ENCODE measurements around the gene B4GALT3. TPM values are rescaled to one million over a fixed set of nuclear protein-coding genes. Genes with fewer than 3 reads are reported as not detected.

Gene B4GALT3
- total and polyA plus RNA-seq, 2 of the 8 experiments (the other 6 are each of a cell fraction or from before 2014, with no cell fraction given) = 42.3 to 43.0 TPM

GRCh38 chr1:161159087-161159912 is 18.0 kb downstream of the B4GALT3 start, which contains the start of gene USP21 (continued):
- TF ChIP-seq ATF2 (IDR thresholded peaks at IDR 0.05; ENCODE audit: low read length) (no peak), POLR2AphosphoS5 (IDR thresholded peaks at IDR 0.05; ENCODE audit: low read depth, low read length) (peak; percentile 80), CHD1 (IDR thresholded peaks at IDR 0.05; ENCODE audit: low read depth, low read length) (no peak), TBP (IDR thresholded peaks at IDR 0.05; ENCODE audit: low read depth, low read length) (peak; percentile 78), POU5F1 (IDR thresholded peaks at IDR 0.05; ENCODE audit: low read depth, low read length) (no peak), KDM5A (IDR thresholded peaks at IDR 0.05; ENCODE audit: low read length) (peak; percentile 64; the same call in 1 of the 2 replicates), RNF2 (IDR thresholded peaks at IDR 0.05; ENCODE audit: borderline replicate concordance, low read depth, low read length, missing control alignments, poor library complexity, severe bottlenecking) (no peak), SP2 (IDR thresholded peaks at IDR 0.05; ENCODE audit: low read length) (no peak), ASH2L (IDR thresholded peaks at IDR 0.05; ENCODE audit: low read length) (peak; percentile 92), SP1 (IDR thresholded peaks at IDR 0.05; ENCODE audit: low read depth, low read length) (0 out of 2 replicates have a peak, but pooled peaks have one; percentile 2), NRF1 (IDR thresholded peaks at IDR 0.05; ENCODE audit: low read depth, low read length) (peak; percentile 99), CEBPB (IDR thresholded peaks at IDR 0.05; ENCODE audit: low read depth, low read length) (no peak), MAFK (IDR thresholded peaks at IDR 0.05; ENCODE audit: low read depth, low read length) (no peak), BRCA1 (IDR thresholded peaks at IDR 0.05; ENCODE audit: low read depth, low read length) (no peak), CREB1 (IDR thresholded peaks at IDR 0.05) (no peak; the same call in 1 of the 2 replicates), EGR1 (IDR thresholded peaks at IDR 0.05; ENCODE audit: borderline replicate concordance, low read depth, low read length) (no peak), CHD2 (IDR thresholded peaks at IDR 0.05; ENCODE audit: low read length) (no peak), ZNF274 (IDR thresholded peaks at IDR 0.05; ENCODE audit: borderline replicate concordance, extremely low read depth, low read length) (no peak), FOSL1 (IDR thresholded peaks at IDR 0.05; ENCODE audit: insufficient read depth, low read depth, low read length) (no peak), YY1 (IDR thresholded peaks at IDR 0.05; ENCODE audit: low read depth, low read length) (peak; percentile 99), RAD21 (IDR thresholded peaks at IDR 0.05 in 1 of 2, conservative IDR thresholded peaks at IDR 0.05 in 1 of 2; ENCODE audit: low read depth in 2 of 2, low read length in 2 of 2) (no peak), SIX5 (IDR thresholded peaks at IDR 0.05; ENCODE audit: low read depth, low read length) (0 out of 2 replicates have a peak, but pooled peaks have one; percentile 7), MAX (IDR thresholded peaks at IDR 0.05) (peak; percentile 11), JUND (IDR thresholded peaks at IDR 0.05; ENCODE audit: low read length) (no peak)

All from H1 (cell line).